ENCODE data around the gene GRPEL2. TPM values are rescaled to one million over a fixed set of nuclear protein-coding genes. Genes with fewer than 3 reads are reported as not detected.
A peak's percentile ranks its signal among the peaks of the same experiment; 100 is the strongest.

Gene GRPEL2
- total RNA-seq, 1 experiment from 2014 or later = 47.3 TPM

- H3K4ac ChIP-seq (ENCODE audit: low read depth, low read length) = no peak overlapping the region
- TF ChIP-seq CTCF (conservative IDR thresholded peaks at IDR 0.05) = no peak
- H3K27me3 Mint-ChIP-seq (ENCODE audit: low read depth) = no peaks in the 10 kb centered on the region; the same call in 1 of the 2 replicates
- no peak overlapping the region for H3K9ac ChIP-seq (ENCODE audit: extremely low read depth, insufficient read length, low read length)
- no peak overlapping the region for H3K14ac ChIP-seq (ENCODE audit: insufficient read depth, low read length)
- H3K23me2 ChIP-seq (ENCODE audit: insufficient read length, low read depth, low read length, poor library complexity, severe bottlenecking) = no peaks in the 10 kb centered on the region
- H3K9me3 Mint-ChIP-seq = no peaks in the 10 kb centered on the region; a peak in 1 of 5 replicates
- no peaks in the 10 kb centered on the region for H3K79me1 ChIP-seq (ENCODE audit: insufficient read depth, low read depth, low read length, poor library complexity, severe bottlenecking)
- H3K56ac ChIP-seq (ENCODE audit: insufficient read length, low read depth, low read length) = no peak overlapping the region
- H3K4me3 Mint-ChIP-seq = no peak overlapping the region
- H3K18ac ChIP-seq (ENCODE audit: insufficient read length, low read depth, low read length) = no peak overlapping the region
- H3K79me2 ChIP-seq (ENCODE audit: insufficient read depth, low read length) = no peaks in the 10 kb centered on the region
- no peak overlapping the region for H2BK5ac ChIP-seq (ENCODE audit: insufficient read length, low read length)
- H3K4me1 Mint-ChIP-seq = peaks cover 2 to 9% of the 10 kb centered on the region in 2 experiments
- no peak overlapping the region for H2BK15ac ChIP-seq (ENCODE audit: low read depth, low read length)
- no peaks in the 10 kb centered on the region; a peak in 1 of 7 replicates for H3K36me3 Mint-ChIP-seq (ENCODE audit: insufficient read depth in 1 of 3, low read depth in 3 of 3)
- no peaks in the 10 kb centered on the region for H3K4me1 ChIP-seq (ENCODE audit: insufficient read depth, low read length)
- H2BK12ac ChIP-seq (ENCODE audit: insufficient read length, low read depth, low read length) = no peak overlapping the region
- no peak overlapping the region for H2AFZ ChIP-seq (ENCODE audit: low read length)
- no peaks in the 10 kb centered on the region; the same call in 1 of the 2 replicates for H3K27me3 ChIP-seq (ENCODE audit: insufficient read depth, low read length)
- H3K4me2 ChIP-seq (ENCODE audit: insufficient read depth, insufficient read length, low read length) = no peak overlapping the region
- H4K91ac ChIP-seq (ENCODE audit: insufficient read length, low read depth, low read length) = no peak overlapping the region
- H4K20me1 ChIP-seq (ENCODE audit: control insufficient read depth, insufficient read depth, insufficient read length) = no peaks in the 10 kb centered on the region
- H2AK5ac ChIP-seq (ENCODE audit: insufficient read length, low read length) = no peak overlapping the region
- no peak overlapping the region for H3K23ac ChIP-seq (ENCODE audit: insufficient read length, low read depth, low read length)
- no peak overlapping the region for H2BK120ac ChIP-seq (ENCODE audit: low read depth, low read length, poor library complexity, severe bottlenecking)
- no peak overlapping the region for H4K8ac ChIP-seq (replicated peaks; ENCODE audit: insufficient read length, low read depth, low read length)
- H2BK20ac ChIP-seq (ENCODE audit: low read depth, low read length, poor library complexity, severe bottlenecking) = no peak overlapping the region
- no peak for DNase-seq
- no CpG with 5 or more reads among the region's 5 CpGs for WGBS (ENCODE audit: extremely low coverage, insufficient read length, low lambda C conversion rate)
- peak overlapping the region in 2 of 3 experiments; percentile 4 to 6; a peak in 1 of 7 replicates for H3K27ac Mint-ChIP-seq
- no peak overlapping the region for H3T11ph ChIP-seq (ENCODE audit: low read length)
- no peak overlapping the region for H4K5ac ChIP-seq (ENCODE audit: insufficient read length, low read depth, low read length)
- no peaks in the 10 kb centered on the region for H3K9me3 ChIP-seq (ENCODE audit: control insufficient read depth, low read depth, low read length)
- H3K27ac ChIP-seq (ENCODE audit: insufficient read length, low read depth, low read length) = no peak overlapping the region
Measured at GRCh38 chr5:149386166-149386565, 40.9 kb downstream of the GRPEL2 start.

Measured in H9 (cell line).